ENCODE data around the gene SHROOM4. TPM values are rescaled to one million over a fixed set of nuclear protein-coding genes. Genes with fewer than 3 reads are reported as not detected.

Gene SHROOM4
- total and polyA plus RNA-seq, 9 of the 15 experiments (the other 6 are each of a cell fraction or from before 2014, with no cell fraction given), result not detected

GRCh38 chrX:50700921-50701320 is 113.1 kb downstream of the SHROOM4 start:
- Histone ChIP-seq H2AFZ (ENCODE audit: low read depth, low read length) (no peak overlapping the region), H3K9me3 (replicated peaks; ENCODE audit: control insufficient read depth, insufficient read depth, low read depth, low read length) (no peaks in the 10 kb centered on the region), H3K4me3 (no peak overlapping the region), H3K9me1 (ENCODE audit: control insufficient read depth, insufficient read depth, low read length) (no peaks in the 10 kb centered on the region), H3K4me1 (replicated peaks in 1 of 2; ENCODE audit: control insufficient read depth in 2 of 2, insufficient read depth in 2 of 2, low read length in 2 of 2) (no peaks in the 10 kb centered on the region), H3K36me3 (ENCODE audit: control insufficient read depth, insufficient read depth, low read length) (no peaks in the 10 kb centered on the region), H3K27me3 (ENCODE audit: control insufficient read depth in 2 of 2, insufficient read depth in 2 of 2, low read length in 2 of 2) (no peaks in the 10 kb centered on the region), H3K79me2 (ENCODE audit: control insufficient read depth, insufficient read depth, low read length) (no peaks in the 10 kb centered on the region), H3K9ac (ENCODE audit: insufficient read depth in 1 of 2, low read depth in 2 of 2, low read length in 2 of 2) (no peak overlapping the region), H3K4me2 (ENCODE audit: insufficient read depth, low read length) (no peak overlapping the region), H4K20me1 (replicated peaks; ENCODE audit: control insufficient read depth, insufficient read depth, low read length) (no peaks in the 10 kb centered on the region), H3K27ac (ENCODE audit: extremely low read depth, low read depth, low read length) (no peak overlapping the region)
- DNase-seq (ENCODE audit: extremely low read depth in 1 of 4, low spot score in 3 of 4), result no peak
- intact Hi-C loops (cut with micrococcal nuclease) (no loop called here), in situ Hi-C loops (cut with MboI) (no loop called here)
- ChIA-PET CTCF (ENCODE audit: low intra/inter-chr PET ratio) (no interaction called here), POLR2A (no interaction called here)
- BruUV-seq (replicated peaks), result no TSS peak
- no peak for FAIRE-seq
- 0% methylated on average over 3 of the region's 3 CpGs for WGBS (ENCODE audit: insufficient coverage, low coverage, missing lambda C conversion rate)
- ATAC-seq, result no peak
- TF ChIP-seq OTX1 (CRISPR knock-in tag; IDR thresholded peaks at IDR 0.05) (no peak), ZNF778 (CRISPR knock-in tag; IDR thresholded peaks at IDR 0.05) (no peak), SETDB1 (IDR thresholded peaks at IDR 0.05; ENCODE audit: low read length) (no peak), PTTG1 (tag; IDR thresholded peaks at IDR 0.05; ENCODE audit: low read depth) (no peak), SMAD3 (CRISPR knock-in tag; conservative IDR thresholded peaks at IDR 0.05) (no peak), PHTF2 (CRISPR knock-in tag; IDR thresholded peaks at IDR 0.05) (no peak), ZBTB17 (CRISPR knock-in tag; IDR thresholded peaks at IDR 0.05) (no peak), EP400 (IDR thresholded peaks at IDR 0.05) (no peak), MEF2A (IDR thresholded peaks at IDR 0.05; ENCODE audit: control insufficient read depth, low read depth, low read length) (no peak), ZBTB7A (IDR thresholded peaks at IDR 0.05; ENCODE audit: borderline replicate concordance, control insufficient read depth, low read depth, low read length) (no peak)

All from K562 (cell line).